Nephron (organoid): ENCODE results near the gene CD38.

ENCODE experiments used
- H3K27ac Mint-ChIP-seq, 3 experiments: 2 replicates each; pipeline ENCODE4 v1.8.0; 2020; ENCODE audit warnings: mixed read lengths in 3 of 3, mild to moderate bottlenecking in 2 of 3, moderate library complexity in 1 of 3
- H3K27me3 Mint-ChIP-seq: 2 replicates; pipeline ENCODE4 v1.8.0; 2021; ENCODE audit warnings: low read depth, mild to moderate bottlenecking, moderate library complexity, mixed read lengths
- H3K36me3 Mint-ChIP-seq: 2 replicates; pipeline ENCODE4 v1.8.0; 2020; ENCODE audit warnings: low read depth, mixed read lengths
- H3K4me1 Mint-ChIP-seq: 2 replicates; pipeline ENCODE4 v1.8.0; 2020; ENCODE audit warnings: mixed read lengths
- H3K4me3 Mint-ChIP-seq, 3 experiments: 2 replicates each; pipeline ENCODE4 v1.8.0; 2020; ENCODE audit warnings: mild to moderate bottlenecking in 3 of 3, mixed read lengths in 3 of 3, moderate library complexity in 2 of 3
- H3K9me3 Mint-ChIP-seq: 2 replicates; pipeline ENCODE4 v1.8.0; 2020; ENCODE audit warnings: mixed read lengths
- TF ChIP-seq, protein P1 (sequence below), 3 experiments: fragments of 200-600 bp; sonication (generic); IDR thresholded peaks; one replicate each; pipeline ENCODE4 v1.5.0; 2021; ENCODE audit warnings: antibody characterized with exemption in 3 of 3; ENCODE audit not compliant: unreplicated experiment in 3 of 3

Gene CD38

GRCh38 chr4:15783676-15784075 lies 5.5 kb downstream of the CD38 start:
- Mint-ChIP-seq H3K27ac (no peak overlapping the region), H3K9me3 (peaks cover 20% of the 10 kb centered on the region), H3K4me1 (peaks cover 10% of the 10 kb centered on the region), H3K36me3 (no peaks in the 10 kb centered on the region), H3K4me3 (no peak overlapping the region), H3K27me3 (peaks cover 52% of the 10 kb centered on the region)
- TF ChIP-seq, protein P1, sequence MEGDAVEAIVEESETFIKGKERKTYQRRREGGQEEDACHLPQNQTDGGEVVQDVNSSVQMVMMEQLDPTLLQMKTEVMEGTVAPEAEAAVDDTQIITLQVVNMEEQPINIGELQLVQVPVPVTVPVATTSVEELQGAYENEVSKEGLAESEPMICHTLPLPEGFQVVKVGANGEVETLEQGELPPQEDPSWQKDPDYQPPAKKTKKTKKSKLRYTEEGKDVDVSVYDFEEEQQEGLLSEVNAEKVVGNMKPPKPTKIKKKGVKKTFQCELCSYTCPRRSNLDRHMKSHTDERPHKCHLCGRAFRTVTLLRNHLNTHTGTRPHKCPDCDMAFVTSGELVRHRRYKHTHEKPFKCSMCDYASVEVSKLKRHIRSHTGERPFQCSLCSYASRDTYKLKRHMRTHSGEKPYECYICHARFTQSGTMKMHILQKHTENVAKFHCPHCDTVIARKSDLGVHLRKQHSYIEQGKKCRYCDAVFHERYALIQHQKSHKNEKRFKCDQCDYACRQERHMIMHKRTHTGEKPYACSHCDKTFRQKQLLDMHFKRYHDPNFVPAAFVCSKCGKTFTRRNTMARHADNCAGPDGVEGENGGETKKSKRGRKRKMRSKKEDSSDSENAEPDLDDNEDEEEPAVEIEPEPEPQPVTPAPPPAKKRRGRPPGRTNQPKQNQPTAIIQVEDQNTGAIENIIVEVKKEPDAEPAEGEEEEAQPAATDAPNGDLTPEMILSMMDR (IDR thresholded peaks at IDR 0.05; ENCODE audit: unreplicated experiment in 3 of 3), result no peak

DNA sequence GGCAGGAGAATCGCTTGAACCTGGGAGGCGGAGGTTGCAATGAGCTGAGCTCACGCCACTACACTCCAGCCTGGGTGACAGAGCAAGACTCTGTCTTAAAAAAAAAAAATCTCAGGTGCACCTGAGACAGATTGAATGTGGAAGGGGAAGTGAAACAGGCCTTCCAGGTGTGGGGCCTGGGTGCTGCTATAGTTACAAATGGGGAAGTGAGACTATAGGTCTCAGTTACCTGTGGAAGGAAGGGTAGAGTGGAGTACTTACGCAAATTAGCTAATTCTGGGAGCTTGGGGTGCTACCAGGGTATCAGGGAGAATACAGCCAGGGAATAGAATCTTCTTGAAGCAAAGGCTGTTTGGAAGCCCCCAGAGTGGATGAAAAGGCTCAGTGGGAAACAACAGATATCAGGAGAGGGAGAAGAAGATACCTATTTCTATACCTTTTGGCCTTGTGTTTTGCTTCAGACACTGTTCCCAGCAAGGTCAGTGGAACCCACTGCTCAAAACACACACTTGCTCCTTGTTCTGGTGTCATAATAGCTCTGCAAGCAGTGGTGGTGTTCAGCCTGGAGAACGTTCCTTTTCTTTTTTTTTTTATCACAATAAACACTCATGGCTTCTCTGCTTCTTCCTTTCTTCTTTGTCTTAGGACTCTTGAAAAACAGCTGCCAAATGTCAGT lies 7.0 kb downstream of the CD38 start:
- no peaks in the 10 kb centered on the region for H3K4me1 Mint-ChIP-seq
- no peak overlapping the region for H3K4me3 Mint-ChIP-seq
- H3K36me3 Mint-ChIP-seq, result no peaks in the 10 kb centered on the region
- H3K9me3 Mint-ChIP-seq, result peaks cover 24% of the 10 kb centered on the region
- TF ChIP-seq, protein P1 (IDR thresholded peaks at IDR 0.05; ENCODE audit: unreplicated experiment in 3 of 3), result no peak
- H3K27me3 Mint-ChIP-seq, result peaks cover 38% of the 10 kb centered on the region
- H3K27ac Mint-ChIP-seq, result no peak overlapping the region

- H3K9me3 Mint-ChIP-seq, result peaks cover 24% of the 10 kb centered on the region
- H3K27me3 Mint-ChIP-seq, result peaks cover 27% of the 10 kb centered on the region
- H3K27ac Mint-ChIP-seq, result no peak overlapping the region
- no peaks in the 10 kb centered on the region for H3K36me3 Mint-ChIP-seq
- H3K4me3 Mint-ChIP-seq, result no peak overlapping the region
- no peaks in the 10 kb centered on the region for H3K4me1 Mint-ChIP-seq
- TF ChIP-seq, protein P1 (IDR thresholded peaks at IDR 0.05; ENCODE audit: unreplicated experiment in 3 of 3), result no peak
These were observed 8.6 kb downstream of the CD38 start for GRCh38 chr4:15786743-15787142.

DNA sequence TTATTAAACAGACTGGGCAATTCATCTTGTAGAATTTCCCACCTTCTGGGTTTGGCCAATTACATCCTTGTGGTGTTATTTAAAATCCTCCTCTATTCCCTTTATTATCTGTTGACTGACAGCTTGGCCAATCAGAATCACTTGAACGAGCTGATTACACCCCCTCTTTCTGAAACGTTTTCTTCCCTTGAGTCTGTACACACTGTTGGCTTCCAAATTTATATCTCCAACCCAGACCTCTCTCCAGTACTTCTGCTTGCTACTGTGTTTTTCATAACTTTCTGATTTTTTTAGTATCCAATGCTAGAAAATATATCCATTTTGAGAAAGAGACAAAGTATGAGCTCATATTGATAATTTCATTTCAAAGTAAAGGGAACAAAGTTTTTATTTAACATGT lies 14.8 kb downstream of the CD38 start:
- H3K36me3 Mint-ChIP-seq, result no peaks in the 10 kb centered on the region
- H3K27ac Mint-ChIP-seq, result no peak overlapping the region
- TF ChIP-seq, protein P1 (IDR thresholded peaks at IDR 0.05; ENCODE audit: unreplicated experiment in 3 of 3), result no peak
- no peaks in the 10 kb centered on the region for H3K4me1 Mint-ChIP-seq
- no peak overlapping the region for H3K4me3 Mint-ChIP-seq
- peaks cover 15% of the 10 kb centered on the region for H3K9me3 Mint-ChIP-seq
- H3K27me3 Mint-ChIP-seq, result peaks cover 13% of the 10 kb centered on the region

DNA sequence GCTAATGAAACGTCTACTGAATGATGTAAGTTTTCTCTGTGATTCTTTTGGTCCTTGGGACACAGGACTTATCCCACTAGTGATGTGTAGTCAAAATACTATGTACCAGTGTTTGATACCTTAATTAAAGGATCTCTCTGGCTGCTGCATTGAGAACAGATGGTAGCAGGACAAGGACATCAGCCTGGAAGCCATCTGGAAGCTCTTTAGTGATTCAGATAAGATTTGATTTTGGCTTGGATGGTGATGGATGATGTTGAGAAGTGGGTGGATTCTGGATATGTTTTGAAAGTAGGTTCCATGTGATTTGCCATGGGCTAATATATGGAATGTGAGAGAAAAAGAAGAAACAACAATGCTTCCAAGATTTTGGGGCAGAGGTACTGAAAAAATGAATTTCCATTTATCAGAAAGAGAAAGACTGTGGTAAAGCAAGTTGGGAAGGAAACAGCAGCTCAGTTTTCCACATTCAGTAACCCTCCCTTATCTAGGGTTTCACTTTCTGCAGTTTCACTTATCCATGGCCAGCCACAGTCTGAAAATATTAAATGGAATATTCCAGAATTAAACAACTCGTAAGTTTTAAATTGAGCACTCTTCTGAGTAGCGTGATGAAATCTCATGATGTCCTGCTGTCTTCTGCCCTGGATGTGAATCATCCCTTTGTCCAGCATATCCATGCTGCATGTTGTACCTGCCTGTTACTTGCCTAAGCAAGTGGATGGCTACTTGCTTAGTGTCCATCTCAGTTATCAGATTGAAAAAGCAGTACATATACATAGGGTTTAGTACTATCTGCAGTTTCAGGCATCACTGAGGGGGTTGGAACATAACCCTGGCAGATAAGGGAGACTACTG lies 15.6 kb downstream of the CD38 start:
- Mint-ChIP-seq H3K27ac (no peak overlapping the region), H3K36me3 (no peaks in the 10 kb centered on the region)

More for the DNA sequence above, 15.6 kb downstream of the CD38 start:
- Mint-ChIP-seq H3K27me3 (peaks cover 13% of the 10 kb centered on the region), H3K4me1 (no peaks in the 10 kb centered on the region), H3K4me3 (no peak overlapping the region), H3K9me3 (peaks cover 9% of the 10 kb centered on the region)
- TF ChIP-seq, protein P1 (IDR thresholded peaks at IDR 0.05; ENCODE audit: unreplicated experiment in 3 of 3), result no peak
